Stimulated activated CD4-positive, alpha-beta T cell treated with anti-CD3 and anti-CD28 coated beads, Interleukin-2, amount 100 ng/mL, for 24 hours (primary cell): Measurements from ENCODE around the gene SRPK1.

Source experiments
- DNase-seq, 2 donors: peaks; one replicate each; pipeline ENCODE4 v3.0.0-alpha.2; 2020

Gene SRPK1

DNA sequence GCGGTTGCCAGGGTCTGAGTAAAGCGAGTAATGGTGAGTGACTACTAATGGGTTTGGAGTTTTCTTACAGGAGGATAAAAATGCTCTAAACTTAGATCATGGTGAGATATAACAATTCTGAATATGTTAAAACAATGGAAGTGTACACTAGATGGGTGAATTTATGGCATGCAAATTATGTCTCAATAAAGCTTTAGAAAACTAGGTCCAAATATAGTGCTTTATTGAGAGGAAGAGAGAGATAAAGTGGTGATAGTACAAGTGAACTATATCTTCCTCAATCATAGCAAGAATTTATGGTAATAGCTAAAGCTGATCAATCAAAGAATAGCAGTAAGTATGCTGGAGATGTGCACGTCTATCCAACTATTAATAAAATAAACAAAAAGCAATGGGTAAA lies 23.9 kb downstream of the SRPK1 start:
- no peak for DNase-seq

DNA sequence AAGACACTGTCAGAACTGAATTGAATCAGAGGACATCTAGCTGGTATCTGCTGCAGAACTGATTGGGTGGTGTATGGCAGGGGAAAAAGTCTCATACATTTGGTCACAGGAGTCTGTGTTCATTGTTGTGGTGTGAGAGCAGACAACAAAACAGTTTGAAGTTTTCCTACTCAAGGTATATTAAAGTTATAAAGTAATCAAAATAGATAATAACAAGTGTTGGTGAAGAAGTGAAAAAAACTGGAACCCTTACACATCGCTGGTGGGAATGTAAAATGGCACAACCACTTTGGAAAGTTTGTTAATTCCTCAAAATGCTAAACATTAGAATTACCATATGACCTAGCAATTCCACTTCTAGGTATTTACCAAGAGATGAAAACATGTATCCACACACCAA lies 24.7 kb downstream of the SRPK1 start:
- no peak for DNase-seq

DNA sequence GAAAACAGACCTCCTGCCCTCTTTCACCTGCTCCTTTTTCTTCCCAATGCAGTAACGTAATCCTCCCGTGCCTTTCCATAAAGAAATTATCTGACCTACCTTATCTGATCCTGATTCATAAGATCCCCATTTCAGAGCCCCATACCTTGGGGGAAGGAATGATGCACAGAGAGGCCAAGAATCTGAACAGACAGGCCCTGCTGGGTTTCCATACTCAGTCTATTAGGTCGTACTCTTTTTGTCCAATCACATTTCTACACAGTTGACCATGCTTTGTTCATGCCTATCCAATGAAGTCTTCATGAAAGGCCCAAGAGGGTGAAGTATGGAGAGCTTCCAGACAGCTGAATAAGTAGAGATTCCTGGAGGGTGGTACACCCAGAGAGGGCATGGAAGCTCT lies 25.3 kb downstream of the SRPK1 start:
- DNase-seq, result no peak

DNA sequence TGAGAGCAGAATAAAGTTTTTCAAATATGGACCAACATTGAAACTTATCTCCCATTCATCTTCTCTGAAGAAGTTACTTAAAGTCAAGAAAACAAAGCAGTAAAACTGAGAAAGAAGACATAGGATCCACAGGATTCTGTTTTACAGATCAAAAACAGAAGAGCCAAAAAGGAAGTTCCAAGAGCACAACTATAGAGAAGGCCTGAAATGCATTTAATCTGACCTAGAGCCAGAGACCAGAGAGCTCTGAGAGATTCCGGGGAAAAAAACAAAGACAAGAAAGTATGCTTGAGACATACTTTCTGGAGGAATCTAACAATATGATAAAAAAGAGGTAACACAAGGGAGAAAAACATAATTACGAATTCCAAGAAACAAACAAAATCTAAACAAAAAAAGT lies 26.1 kb downstream of the SRPK1 start:
- DNase-seq, result no peak

DNA sequence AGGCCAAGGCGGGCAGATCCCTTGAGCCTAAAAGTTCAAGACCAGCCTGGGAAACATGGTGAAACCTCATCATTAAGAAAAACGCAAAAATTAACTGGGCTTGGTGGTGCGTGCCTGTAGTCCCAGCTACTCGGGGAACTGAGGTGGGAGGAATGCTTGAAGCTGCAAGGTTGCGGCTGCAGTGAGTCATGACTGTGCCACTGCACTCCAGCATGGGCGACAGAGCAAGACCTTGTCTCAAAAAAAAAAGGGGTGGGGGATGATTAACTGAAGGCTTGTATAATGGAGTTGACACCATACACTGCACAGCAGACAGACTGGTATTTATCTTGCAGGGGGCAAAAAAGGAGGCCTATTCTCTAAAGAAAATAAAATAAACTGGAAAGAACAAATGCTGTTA lies 27.7 kb downstream of the SRPK1 start:
- no peak for DNase-seq

DNA sequence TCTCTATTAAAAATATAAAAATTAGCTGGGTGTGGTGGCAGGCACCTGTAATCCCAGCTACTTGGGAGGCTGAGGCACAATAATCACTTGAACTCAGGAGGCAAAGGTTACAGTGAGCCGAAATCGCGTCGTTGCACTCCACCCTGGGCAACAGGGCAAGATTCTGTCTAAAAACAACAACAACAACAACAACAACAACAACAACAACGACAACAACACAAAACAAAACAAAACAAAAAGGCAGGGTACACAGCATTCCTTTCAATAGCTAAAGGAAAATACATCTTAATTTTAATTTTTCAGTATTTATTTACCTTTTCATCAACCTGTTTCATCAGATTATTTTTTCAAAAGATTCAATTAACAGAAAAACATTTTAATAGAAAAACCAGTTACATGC lies 28.4 kb downstream of the SRPK1 start:
- no peak for DNase-seq

DNA sequence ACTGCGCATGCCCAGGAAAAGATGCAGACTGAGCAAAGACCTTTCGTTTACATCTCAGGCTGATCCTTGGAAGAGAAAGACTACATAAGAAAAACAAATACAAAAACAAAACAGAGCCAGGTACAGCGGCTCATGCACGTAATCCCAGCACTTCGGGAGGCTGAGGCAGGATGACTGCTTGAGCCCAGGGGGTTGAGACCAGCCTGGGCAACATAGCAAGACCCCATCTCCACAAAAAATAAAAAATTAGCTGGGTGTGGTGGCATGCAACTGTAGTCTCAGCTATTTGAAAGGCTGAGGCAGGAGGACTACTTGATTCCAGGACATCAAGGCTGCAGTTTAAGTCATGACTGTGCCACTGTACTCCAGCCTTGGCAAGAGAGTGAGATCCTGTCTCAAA lies 41.7 kb downstream of the SRPK1 start:
- DNase-seq, result no peak

DNA sequence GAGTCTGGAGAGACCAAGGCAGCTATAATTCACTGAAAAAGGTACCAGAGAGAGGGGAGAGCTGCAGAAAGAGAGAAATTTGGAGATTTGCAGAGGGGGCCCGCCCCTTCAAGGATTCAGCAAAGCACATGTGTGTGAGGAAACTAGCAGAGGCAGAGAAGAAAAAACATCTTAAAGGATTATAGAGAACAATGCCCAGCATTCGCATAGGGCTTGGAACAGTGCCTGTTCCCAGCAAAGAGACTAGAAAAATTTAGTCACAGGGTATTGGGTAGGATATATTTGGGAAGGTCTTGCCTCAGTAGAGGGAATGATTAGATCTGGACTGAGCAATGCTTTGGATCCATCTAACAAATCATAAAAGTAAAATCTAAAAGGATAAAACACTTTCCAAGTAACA lies 44.0 kb downstream of the SRPK1 start:
- no peak for DNase-seq

DNA sequence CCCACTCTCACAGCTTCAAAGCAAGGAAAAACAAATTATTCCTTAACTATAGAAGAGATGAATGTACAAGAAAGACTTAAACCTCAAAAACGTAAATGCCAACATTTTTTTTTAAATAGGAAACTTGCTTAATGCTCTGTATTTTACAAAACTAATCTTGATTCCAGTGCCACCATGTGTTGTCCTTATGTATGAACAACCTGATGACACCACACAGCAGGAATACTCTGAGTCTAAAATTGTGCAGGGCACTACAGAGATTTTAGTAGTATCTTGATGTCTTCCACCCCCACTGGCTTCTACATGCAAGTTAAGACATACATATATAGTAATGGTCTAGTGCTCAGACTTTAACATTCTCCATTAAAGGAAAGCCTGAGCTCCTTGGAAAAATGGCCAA lies 46.2 kb downstream of the SRPK1 start:
- DNase-seq, result no peak

DNA sequence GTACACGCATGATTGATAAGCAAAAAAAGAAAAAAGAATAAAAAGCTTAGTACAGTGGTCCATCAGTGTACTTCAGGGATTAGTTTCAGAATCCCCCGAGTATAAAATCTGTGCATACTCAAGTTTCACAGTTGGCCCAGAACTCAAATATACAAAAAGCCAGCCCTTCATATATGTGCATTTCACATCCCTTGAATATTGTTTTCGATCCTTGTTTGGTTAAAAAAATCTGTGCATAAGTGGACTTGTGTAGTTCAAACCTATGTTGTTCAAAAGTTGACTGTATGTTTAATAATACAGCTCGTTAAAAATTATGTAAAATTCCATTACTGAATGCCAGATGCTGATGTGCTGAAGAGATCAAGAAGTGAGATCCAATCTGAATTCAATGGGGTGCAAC lies 61.5 kb downstream of the SRPK1 start:
- DNase-seq, result no peak

DNA sequence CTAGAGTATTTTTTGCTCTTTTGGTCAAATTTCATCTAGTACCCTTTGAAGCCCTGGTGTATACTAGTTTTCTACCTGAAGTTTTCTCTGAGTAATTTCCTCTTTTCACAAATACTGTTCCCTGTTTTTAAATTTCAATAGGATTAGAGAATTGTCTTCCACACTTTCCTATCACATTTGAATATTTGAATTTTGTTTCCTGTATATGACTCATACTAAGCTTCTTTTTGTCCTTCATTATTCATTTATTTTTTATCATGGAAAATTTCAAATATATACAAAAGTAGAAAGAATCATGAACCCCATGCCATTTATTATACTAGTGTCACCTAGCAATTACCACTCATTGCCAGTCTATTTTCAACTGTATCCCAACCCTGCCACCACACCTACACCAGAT lies 63.0 kb downstream of the SRPK1 start:
- DNase-seq, result no peak

DNA sequence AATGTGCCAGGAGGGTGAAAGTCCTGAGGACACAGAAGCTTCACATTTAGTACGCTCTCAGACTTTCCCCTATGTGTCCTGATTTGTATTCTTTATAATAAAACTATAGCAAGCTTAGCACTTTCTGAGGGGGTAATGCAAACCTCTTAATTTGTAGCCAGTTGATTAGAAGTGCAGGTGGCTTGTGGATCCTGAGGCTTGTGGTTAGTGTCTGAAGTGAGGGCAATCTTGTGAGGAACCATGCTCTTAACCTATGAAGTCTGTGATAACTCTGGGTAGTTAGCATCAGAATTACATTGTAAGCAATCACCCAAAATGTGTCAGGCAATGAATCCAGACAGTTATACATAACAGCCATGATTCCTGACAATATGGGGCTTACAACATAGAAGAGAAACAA lies 64.6 kb downstream of the SRPK1 start:
- DNase-seq, result no peak

DNA sequence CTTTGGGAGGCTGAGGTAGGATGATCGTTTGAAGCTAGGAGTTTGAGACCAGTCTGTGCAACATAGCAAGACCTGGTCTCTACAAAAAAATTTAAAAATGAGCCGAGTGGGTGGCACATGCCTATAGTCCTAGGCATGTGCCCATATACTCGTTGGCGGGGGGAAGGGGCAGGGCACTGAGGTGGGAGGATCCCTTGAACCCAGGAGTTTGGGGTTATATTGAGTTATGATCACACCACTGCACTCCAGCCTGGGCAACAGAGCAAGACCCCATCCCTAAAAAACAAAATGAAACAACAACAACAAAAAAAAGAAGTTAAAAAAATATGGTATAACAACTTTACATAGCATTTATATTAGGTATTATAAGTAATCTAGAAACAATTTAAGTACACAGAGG lies 67.9 kb downstream of the SRPK1 start:
- no peak for DNase-seq

DNA sequence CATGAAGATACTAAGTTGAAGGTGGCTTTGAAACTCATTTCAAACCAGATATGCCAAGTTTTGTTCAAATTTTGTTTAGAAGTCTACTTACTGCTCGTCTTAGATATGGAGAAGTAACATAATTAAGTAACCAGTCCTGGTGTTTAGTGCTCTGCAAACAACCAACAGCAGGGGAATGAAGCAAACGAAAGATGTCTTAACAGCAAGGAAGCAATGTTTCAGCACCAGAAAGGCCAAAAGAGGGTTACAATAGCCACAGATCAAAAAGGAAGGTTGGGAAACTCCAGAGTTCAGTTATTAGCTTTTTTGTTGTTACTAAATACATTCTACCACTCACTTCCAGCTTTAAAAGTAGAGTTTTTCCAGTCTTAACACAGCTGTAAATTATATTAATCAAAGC lies 70.7 kb downstream of the SRPK1 start:
- no peak for DNase-seq

DNA sequence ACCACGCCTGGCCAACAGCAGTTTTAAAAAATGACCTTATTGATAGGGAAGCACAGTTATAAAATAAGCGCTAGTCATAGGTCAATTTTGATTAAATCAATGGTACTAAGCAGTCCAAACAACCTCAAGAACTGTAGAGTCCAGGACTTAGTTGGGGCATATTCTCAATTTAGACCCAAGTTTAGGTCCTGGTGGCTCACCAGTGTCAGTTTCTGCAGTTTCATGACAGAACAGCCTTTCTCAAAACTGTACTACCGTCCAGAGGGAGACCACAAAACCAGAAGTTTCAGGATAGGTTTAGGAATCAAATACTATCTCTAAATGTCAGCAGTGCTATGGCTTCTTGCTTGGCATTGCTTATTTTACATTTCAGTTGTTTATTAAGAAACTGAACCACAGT lies 76.6 kb downstream of the SRPK1 start:
- DNase-seq, result no peak

DNA sequence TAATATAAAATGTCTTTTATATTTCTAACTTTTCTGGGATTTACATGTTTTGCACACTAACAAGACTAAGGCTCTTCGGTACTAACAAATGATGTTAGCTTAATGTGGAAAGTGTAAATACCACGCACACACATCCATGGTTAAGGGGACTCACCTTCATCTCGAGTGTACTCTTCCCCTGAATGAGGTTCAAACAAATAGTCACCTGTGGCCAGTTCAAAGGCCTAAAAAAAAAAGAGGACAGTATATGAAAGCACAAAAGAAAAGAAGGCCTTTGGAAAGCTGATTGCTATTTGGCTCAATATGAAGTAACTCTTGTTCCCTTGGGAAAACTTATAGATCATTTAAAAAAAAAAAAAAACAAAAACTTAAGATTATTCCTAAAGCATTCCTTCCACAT lies 78.5 kb downstream of the SRPK1 start:
- DNase-seq, result no peak

DNA sequence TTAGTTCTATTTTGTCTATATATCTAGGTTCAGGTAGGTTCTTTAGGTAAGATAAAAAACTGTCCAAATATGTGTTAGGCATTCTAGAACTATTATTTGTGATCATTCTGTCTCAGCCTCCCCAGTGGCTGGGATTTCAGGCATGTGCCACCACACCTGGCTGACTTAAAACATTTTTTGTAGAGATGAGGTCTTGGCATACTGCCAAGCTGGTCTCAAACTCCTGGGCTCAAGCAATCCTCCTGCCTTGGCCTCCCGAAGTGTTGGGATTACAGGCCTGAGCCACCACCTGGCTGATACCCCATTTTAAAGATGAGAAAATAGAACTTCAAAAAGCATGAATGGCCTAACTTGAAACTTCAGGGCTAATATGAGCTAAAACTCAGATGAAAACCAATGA lies 81.9 kb downstream of the SRPK1 start:
- DNase-seq, result no peak

DNA sequence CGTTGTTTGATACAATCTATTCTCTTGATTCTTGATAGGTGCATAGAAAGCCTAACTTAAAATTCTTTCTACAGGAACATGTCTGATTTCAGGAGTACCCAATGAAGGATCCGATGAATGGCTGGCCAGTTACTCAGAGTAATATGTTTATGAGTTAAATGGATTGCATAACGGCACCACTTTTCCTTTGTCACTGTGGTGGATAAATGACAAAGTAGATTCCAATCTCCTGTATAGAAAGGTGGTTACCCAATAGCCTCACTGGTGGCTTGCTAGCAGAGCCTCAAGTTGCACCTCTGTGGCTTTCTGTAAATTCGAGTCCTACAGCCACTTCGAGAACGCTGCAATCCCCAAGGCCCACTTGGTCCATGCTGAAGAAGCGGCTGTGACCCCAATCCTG lies 87.4 kb downstream of the SRPK1 start:
- DNase-seq, result no peak

DNA sequence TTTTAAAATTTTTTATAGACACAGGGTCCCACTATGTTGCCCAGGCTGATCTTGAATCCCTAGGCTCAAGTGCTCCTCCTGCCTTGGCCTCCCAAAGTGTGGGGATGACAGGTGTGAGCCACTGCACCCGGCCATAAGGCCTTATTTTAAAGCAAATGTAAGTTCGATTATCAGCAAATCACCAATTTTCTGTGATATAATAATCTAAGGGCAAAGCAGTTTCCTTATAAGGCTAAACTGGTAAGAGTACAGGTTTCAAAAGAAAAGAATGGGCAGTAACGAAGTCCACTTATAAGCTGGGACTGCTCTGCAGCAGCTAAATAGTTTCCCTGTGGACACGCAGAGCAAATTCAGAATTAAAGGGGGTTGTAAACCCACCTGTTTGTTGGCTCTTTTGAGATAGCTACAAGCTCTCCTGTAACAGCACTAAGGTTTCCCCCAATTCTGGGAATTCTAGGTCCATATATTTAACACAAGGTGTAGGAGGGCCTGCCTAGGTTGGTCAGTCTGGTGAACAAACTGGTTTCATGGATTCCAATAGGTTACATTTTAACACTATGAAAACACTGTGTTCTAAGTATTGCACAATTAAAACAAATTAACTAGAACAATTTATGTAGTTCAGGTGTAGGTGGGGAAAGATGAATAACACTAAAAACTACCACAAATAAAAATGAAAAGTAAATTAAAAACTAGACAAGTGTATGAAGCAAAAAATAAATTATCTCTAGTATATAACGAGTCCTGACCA lies 89.5 kb downstream of the SRPK1 start:
- no peak for DNase-seq

DNA sequence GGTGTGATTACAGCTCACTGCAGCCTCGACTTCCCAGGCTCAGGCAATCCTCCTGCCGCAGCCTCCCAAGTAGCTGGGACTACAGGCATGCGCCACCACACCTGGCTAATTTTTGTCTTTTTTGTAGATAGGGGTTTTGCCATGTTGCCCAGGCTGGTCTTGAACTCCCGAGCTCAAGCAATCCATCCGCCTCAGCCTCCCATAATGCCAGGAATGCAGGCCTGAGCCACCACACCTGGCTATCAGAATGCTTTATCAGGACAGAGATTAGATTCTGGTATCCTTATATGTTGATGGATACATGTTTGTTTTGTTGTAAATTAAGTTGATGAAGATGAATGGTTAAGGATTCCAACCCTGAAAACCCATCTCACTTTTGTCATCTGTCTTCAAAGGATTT lies 91.6 kb downstream of the SRPK1 start:
- no peak for DNase-seq

DNA sequence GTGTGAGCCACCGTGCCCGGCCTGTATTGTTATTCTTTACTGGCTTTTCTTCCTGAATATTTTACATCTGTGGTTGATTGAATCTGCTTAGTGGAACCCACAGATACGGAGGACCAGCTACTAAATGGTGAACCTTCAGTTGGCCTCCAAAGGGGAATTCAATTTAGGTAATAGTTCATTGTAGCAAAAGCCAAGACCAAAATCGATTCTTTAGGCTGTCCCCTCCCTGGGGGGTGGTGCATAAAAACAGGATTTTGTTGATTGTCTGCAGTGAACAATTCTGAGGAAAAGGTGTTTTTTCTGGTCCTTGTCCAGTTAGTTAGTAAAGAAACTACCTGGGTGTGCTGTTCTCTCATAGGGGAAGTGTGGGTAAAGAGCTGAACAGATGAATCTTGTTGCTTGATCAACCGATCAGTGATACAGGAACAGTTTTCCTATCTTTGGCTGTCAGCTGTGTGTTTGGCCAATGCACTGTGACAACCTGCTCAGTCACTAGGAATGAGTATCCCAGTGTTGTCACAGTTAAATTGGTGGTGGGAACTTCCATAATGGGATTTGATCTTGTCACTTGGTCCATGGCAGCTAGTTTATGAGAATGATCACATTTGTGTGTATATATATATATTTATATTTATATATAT lies 96.2 kb downstream of the SRPK1 start:
- DNase-seq, result no peak

DNA sequence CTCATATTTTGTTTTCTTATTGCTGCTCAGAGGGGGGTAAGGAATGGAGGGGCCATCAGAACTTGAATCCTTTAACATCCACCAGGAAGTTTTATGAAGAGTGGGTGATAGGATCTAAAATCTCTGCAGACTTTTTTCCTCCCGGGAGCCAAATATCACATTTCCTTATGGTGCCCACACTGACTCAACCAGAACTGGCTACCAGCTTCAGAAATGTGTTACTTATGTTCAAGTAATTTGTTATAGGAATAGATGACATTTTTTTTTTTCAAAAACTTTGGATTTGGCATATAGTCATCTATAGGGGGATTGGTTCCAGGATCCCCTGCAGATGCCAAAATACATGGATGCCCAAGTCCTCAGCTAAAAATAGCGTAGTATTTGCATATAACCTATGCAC lies 97.3 kb downstream of the SRPK1 start:
- no peak for DNase-seq

DNA sequence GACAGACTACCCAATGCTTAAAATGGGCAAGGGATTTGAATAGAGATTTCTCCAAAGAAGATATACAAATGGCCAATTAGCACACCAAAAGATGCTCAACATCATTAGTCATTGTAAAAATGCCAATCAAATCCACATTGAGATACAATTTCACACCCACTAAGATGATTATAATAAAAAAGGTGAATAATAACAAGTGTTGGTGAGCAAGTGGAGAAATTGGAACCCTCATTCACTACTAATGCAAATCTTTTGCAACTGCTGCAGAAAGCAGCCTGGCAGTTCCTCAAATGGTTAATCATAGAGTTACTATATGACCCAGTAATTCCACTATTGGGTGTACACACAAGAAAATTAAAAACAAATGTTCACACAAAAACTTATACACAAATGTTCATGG lies 103.4 kb downstream of the SRPK1 start:
- DNase-seq, result no peak

DNA sequence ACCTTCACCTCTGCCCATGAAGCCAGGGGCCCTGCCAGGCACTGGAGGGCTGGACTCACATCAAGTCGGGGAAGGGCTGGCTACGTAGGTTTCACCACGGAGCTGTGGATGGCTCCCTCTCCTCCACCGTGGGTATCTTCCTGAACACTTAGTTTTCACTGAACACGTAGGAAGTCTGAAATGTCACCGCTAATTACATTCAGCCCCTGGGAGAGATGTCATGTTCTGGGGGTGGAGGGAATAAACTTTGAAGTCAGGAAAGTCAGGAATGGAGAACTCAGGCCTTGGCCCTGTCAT lies 109.3 kb downstream of the SRPK1 start:
- no peak for DNase-seq

DNA sequence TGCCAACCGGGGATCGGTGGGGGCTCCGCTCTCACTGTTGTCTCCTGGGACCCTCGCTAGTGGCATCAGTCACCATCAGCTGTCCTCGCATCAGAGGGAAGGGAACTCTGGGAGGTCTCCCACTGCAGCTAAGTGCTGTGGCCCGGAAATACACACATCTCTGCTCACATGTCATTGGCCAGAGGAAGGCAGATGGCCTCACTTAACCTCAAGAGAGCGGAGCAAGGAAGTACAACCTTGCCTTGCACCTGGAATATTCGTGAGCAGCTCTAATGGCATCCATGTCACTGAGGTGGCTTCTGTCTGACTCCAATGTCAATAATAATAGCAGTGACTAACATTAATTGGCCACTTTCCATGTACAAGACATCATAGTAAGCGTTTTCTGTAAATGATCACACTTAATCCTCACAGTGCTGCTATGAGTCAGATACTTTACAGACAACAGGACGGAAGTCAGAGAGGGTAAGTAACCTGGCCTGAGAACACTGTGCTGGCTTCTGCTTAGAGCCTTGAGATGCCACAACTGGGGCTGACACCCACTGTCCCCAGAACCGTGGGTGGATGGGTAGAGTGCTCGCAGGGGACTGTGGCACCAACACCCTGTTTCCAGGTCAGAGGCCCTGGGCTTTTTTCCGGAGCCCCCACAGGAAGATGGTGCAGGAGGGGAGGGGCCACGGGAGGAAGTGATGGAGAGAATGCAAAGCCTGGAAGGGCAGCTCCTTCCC lies 109.8 kb downstream of the SRPK1 start:
- no peak for DNase-seq
